Activated T-cell treated with anti-CD3 and anti-CD28 coated beads, Interleukin-2, amount 50 U/mL, for 24 hours (primary cell): ENCODE measurements around the gene ESAM.

Experiments used
- DNase-seq: peaks from one replicate; pipeline ENCODE4 v3.0.0-alpha.2; 2020
- H3K27ac Mint-ChIP-seq: 2 replicates; pipeline ENCODE4 v1.8.0; 2020; ENCODE audit warnings: mild to moderate bottlenecking, mixed read lengths
- H3K27me3 Mint-ChIP-seq: 2 replicates; pipeline ENCODE4 v1.8.0; 2020; ENCODE audit warnings: mixed read lengths
- H3K36me3 Mint-ChIP-seq: 2 replicates; pipeline ENCODE4 v1.8.0; 2020; ENCODE audit warnings: low read depth, mixed read lengths
- H3K4me1 Mint-ChIP-seq: 2 replicates; pipeline ENCODE4 v1.8.0; 2020; ENCODE audit warnings: low read depth, mixed read lengths
- H3K4me3 Mint-ChIP-seq: 2 replicates; pipeline ENCODE4 v1.8.0; 2020; ENCODE audit warnings: mild to moderate bottlenecking, moderate library complexity, mixed read lengths
- H3K9me3 Mint-ChIP-seq: 2 replicates; pipeline ENCODE4 v1.8.0; 2020; ENCODE audit warnings: mixed read lengths

Gene ESAM

DNA sequence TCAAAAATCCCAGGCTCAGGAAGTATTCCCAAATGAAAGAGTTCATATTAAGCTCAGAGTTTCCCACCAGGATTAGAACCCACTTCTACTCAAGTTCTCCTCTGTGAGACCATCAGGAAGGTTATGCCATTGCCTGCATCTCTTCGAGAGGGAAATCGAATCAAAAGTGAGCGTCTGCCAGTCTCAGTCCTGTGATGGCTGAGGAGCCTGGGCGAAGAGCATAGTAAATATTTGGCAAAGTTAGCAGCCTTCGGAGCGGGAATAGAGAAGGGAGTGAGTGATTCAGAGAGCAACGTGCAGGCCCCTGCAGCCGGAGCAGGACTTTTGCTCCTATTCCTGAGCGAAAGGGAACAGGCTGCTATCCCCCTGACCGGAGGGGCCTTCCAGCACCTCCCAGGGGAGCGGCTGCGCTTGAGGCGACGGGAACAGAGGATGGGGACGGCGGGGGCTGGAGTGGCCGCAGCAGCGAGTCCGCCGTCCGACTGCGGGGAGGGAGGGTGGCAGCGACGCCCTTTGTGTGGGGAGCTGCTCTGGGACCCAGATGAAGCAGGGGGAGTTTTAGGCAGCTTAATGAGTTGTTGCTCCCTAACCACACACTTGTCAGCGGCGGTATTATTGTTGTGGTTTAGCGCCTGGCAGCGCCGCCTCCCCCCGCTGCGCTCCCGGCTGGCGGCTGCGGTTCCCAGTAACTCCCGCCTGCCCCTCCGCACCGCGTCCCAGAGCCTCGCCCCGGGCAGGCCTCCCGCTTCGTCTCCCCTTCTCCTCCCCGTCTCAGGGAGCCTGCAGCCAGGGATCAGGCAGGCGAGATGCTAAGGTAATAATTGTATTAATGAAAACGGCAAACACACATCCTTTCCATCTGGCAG is 44.1 kb downstream of the ESAM start:
- Mint-ChIP-seq H3K4me3 (peak overlapping the region; percentile 47), H3K36me3 (no peaks in the 10 kb centered on the region), H3K9me3 (no peaks in the 10 kb centered on the region), H3K27ac (no peak overlapping the region), H3K4me1 (peaks cover 13% of the 10 kb centered on the region), H3K27me3 (peaks cover 64% of the 10 kb centered on the region)
- no peak for DNase-seq

DNA sequence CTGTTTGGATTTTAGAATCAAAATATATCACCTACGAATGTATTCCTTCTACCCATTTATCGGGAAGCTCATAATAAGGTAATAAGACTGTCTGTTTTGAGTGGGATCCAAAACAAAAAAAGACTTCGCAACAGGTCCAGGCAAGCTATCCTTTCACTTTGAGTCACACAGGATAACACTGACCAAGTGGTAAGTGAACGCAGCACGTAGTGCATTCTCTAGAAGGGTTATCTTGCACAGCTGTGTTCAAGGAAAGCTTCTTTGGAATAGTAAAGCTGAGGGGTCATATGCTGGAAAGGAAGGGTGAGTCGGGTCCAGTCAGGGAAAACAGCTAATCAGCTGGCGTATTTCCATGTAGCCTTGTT is 44.7 kb downstream of the ESAM start:
- Mint-ChIP-seq H3K4me3 (peak overlapping the region; percentile 47), H3K27ac (no peak overlapping the region), H3K4me1 (peaks cover 13% of the 10 kb centered on the region), H3K27me3 (peaks cover 58% of the 10 kb centered on the region), H3K9me3 (no peaks in the 10 kb centered on the region), H3K36me3 (no peaks in the 10 kb centered on the region)
- no peak for DNase-seq

GRCh38 chr11:124716591-124716990 is 45.5 kb downstream of the ESAM start:
- no peak for DNase-seq
- no peaks in the 10 kb centered on the region for H3K36me3 Mint-ChIP-seq
- H3K4me3 Mint-ChIP-seq, result no peak overlapping the region
- H3K4me1 Mint-ChIP-seq, result peaks cover 10% of the 10 kb centered on the region
- H3K27ac Mint-ChIP-seq, result no peak overlapping the region
- peaks cover 54% of the 10 kb centered on the region for H3K27me3 Mint-ChIP-seq
- no peaks in the 10 kb centered on the region for H3K9me3 Mint-ChIP-seq

DNA sequence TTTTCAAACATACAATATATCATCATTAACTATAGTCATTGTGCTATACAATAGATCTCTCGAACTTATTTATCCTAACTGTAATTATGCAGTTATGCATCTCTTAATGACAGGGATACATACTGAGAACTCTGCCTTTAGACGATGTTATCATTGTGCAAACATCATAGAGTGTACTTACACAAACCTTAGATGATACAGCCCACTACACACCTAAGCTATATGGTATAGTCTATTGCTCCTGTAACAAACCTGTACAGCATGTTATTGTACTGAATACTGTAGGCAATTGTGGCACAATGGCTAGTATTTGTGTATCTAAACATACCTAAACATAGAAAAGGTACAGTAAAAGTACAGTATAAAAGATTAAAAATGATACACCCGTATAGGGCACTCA is 49.7 kb downstream of the ESAM start:
- Mint-ChIP-seq H3K27ac (no peak overlapping the region), H3K9me3 (peaks cover 5% of the 10 kb centered on the region), H3K4me3 (no peak overlapping the region), H3K27me3 (peaks cover 32% of the 10 kb centered on the region), H3K4me1 (peaks cover under 1% of the 10 kb centered on the region), H3K36me3 (peaks cover 3% of the 10 kb centered on the region)
- DNase-seq, result no peak

DNA sequence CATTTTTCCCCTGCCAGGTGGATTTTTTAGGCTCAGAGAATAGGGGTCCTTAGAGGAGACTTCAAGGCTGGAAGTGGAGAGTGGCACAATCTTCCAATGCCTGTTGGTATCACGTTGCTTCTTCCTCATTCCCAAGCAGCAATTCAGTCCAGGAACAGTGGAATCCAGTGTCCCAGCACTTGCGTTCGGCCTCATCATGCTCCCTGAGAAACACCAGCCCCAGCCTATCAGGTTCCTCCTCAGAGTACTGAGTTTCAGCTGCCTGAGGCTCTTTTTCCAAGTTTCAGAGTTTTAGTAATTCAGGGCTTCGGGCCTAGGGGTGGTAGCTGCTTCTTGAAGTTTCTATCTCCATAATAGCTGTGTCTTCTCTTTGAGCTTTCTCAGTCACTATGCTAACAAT is 54.3 kb downstream of the ESAM start:
- Mint-ChIP-seq H3K9me3 (peaks cover 10% of the 10 kb centered on the region), H3K36me3 (peaks cover 3% of the 10 kb centered on the region), H3K4me1 (no peaks in the 10 kb centered on the region), H3K4me3 (no peak overlapping the region), H3K27ac (no peak overlapping the region), H3K27me3 (peaks cover 6% of the 10 kb centered on the region)
- DNase-seq, result no peak
